Glutamatergic neuron (in vitro differentiated cells): ENCODE data around the gene NIM1K. TPM values are rescaled to one million over a fixed set of nuclear protein-coding genes. Genes with fewer than 3 reads are reported as not detected.
"Not testable (repeated sequence)": the region's sequence is repeated elsewhere in the genome, so short reads cannot be mapped to it uniquely, and the experiment has no call there.

Experiments used
- DNase-seq: peaks from one replicate; pipeline ENCODE4 v3.0.0; 2022
- H3K27ac Mint-ChIP-seq: one replicate; pipeline ENCODE4 v1.8.0; 2020; ENCODE audit warnings: mild to moderate bottlenecking, mixed read lengths, inconsistent platforms; ENCODE audit not compliant: unreplicated experiment
- H3K27me3 Mint-ChIP-seq: one replicate; pipeline ENCODE4 v1.8.0; 2020; ENCODE audit warnings: mild to moderate bottlenecking, moderate library complexity, mixed read lengths, inconsistent platforms; ENCODE audit not compliant: unreplicated experiment
- H3K36me3 Mint-ChIP-seq: one replicate; pipeline ENCODE4 v1.8.0; 2020; ENCODE audit warnings: mild to moderate bottlenecking, mixed read lengths, inconsistent platforms; ENCODE audit not compliant: unreplicated experiment
- H3K4me1 Mint-ChIP-seq: one replicate; pipeline ENCODE4 v1.8.0; 2020; ENCODE audit warnings: mild to moderate bottlenecking, low read depth, mixed read lengths, inconsistent platforms; ENCODE audit not compliant: unreplicated experiment
- H3K4me3 Mint-ChIP-seq: one replicate; pipeline ENCODE4 v1.8.0; 2020; ENCODE audit warnings: mild to moderate bottlenecking, mixed read lengths, inconsistent platforms; ENCODE audit not compliant: unreplicated experiment
- H3K9me3 Mint-ChIP-seq: one replicate; pipeline ENCODE4 v1.8.0; 2020; ENCODE audit warnings: mild to moderate bottlenecking, moderate library complexity, mixed read lengths, inconsistent platforms; ENCODE audit not compliant: unreplicated experiment
- CTCF ChIP-seq: fragments of 200-600 bp; sonication (generic); IDR thresholded peaks from one replicate; pipeline ENCODE4 v1.5.0; 2021; ENCODE audit not compliant: partially characterized antibody, unreplicated experiment
- total RNA-seq: library from RNA; stranded (reverse); fragmentation: NEBNext Ultra II Directional; extraction: Animal tissue kit (Norgen Biotek cat#: 25700); gene quantifications from one replicate; pipeline ENCODE4 v1.2.1, GENCODE V29; 2021; ENCODE audit not compliant: unreplicated experiment

Gene NIM1K
- total RNA-seq, 1 donor from 2014 or later: 10.5 TPM

- DNase-seq: no peak
- H3K4me3 Mint-ChIP-seq: no peak overlapping the region
- H3K27me3 Mint-ChIP-seq: peaks cover 1% of the 10 kb centered on the region
- H3K9me3 Mint-ChIP-seq: peaks cover 2% of the 10 kb centered on the region
- H3K27ac Mint-ChIP-seq: no peak overlapping the region
- no peaks in the 10 kb centered on the region for H3K36me3 Mint-ChIP-seq
- peaks cover 5% of the 10 kb centered on the region for H3K4me1 Mint-ChIP-seq
- TF ChIP-seq CTCF: no peak
Observed at GRCh38 chr5:43182421-43182820, 9.6 kb upstream of the NIM1K start.

- not testable (repeated sequence) for H3K27me3 Mint-ChIP-seq, H3K36me3 Mint-ChIP-seq, H3K4me1 Mint-ChIP-seq, H3K9me3 Mint-ChIP-seq, H3K4me3 Mint-ChIP-seq, H3K27ac Mint-ChIP-seq, DNase-seq
Observed at GRCh38 chr5:43183101-43183500, 8.9 kb upstream of the NIM1K start.

- Mint-ChIP-seq H3K4me3 (peak overlapping the region; percentile 91), H3K27me3 (peaks cover 2% of the 10 kb centered on the region), H3K27ac (peak overlapping the region; percentile 29), H3K36me3 (no peaks in the 10 kb centered on the region), H3K4me1 (peaks cover 16% of the 10 kb centered on the region), H3K9me3 (peaks cover 7% of the 10 kb centered on the region)
- TF ChIP-seq CTCF: no peak
- DNase-seq: no peak
Observed at GRCh38 chr5:43190755-43191603, 1.0 kb upstream of the NIM1K start.

GRCh38 chr5:43192558-43193180, 644 bp downstream of the NIM1K start:
- no peaks in the 10 kb centered on the region for H3K36me3 Mint-ChIP-seq
- H3K4me3 Mint-ChIP-seq: peak overlapping the region; percentile 91
- peak overlapping the region; percentile 75 for H3K27ac Mint-ChIP-seq
- H3K9me3 Mint-ChIP-seq: peaks cover 5% of the 10 kb centered on the region
- H3K27me3 Mint-ChIP-seq: peaks cover 2% of the 10 kb centered on the region
- peak; percentile 28 for DNase-seq
- no peak for TF ChIP-seq CTCF
- peaks cover 18% of the 10 kb centered on the region for H3K4me1 Mint-ChIP-seq

- H3K27ac Mint-ChIP-seq: peak overlapping the region; percentile 75
- peaks cover 21% of the 10 kb centered on the region for H3K4me1 Mint-ChIP-seq
- peaks cover 2% of the 10 kb centered on the region for H3K27me3 Mint-ChIP-seq
- H3K36me3 Mint-ChIP-seq: no peaks in the 10 kb centered on the region
- no peak for TF ChIP-seq CTCF
- DNase-seq: no peak
- H3K9me3 Mint-ChIP-seq: peaks cover 5% of the 10 kb centered on the region
- peak overlapping the region; percentile 91 for H3K4me3 Mint-ChIP-seq
Observed at GRCh38 chr5:43193181-43193893, 1.3 kb downstream of the NIM1K start.
